Testis (tissue), 2 donors: ENCODE results near the gene PTBP3.

Source experiments
- POLR2A ChIP-seq: fragments of 450-650 bp; IDR thresholded peaks from one replicate; pipeline ENCODE4 v1.6.1; 2017; ENCODE audit warnings: antibody characterized with exemption, mild to moderate bottlenecking, moderate library complexity
- TF ChIP-seq, protein P1 (sequence below), 3 experiments: fragments of 450-650 bp in 2 of 3; fragments of 200-600 bp in 1 of 3; sonication (generic) in 1 of 3; IDR thresholded peaks; one replicate each; pipeline ENCODE4 v1.5.1; 2016 to 2019; ENCODE audit warnings: antibody characterized with exemption in 3 of 3, mild to moderate bottlenecking in 2 of 3, moderate library complexity in 1 of 3

GRCh38 chr9:112184946-112185345 is 148.5 kb downstream of the PTBP3 start:
- TF ChIP-seq, protein P1, sequence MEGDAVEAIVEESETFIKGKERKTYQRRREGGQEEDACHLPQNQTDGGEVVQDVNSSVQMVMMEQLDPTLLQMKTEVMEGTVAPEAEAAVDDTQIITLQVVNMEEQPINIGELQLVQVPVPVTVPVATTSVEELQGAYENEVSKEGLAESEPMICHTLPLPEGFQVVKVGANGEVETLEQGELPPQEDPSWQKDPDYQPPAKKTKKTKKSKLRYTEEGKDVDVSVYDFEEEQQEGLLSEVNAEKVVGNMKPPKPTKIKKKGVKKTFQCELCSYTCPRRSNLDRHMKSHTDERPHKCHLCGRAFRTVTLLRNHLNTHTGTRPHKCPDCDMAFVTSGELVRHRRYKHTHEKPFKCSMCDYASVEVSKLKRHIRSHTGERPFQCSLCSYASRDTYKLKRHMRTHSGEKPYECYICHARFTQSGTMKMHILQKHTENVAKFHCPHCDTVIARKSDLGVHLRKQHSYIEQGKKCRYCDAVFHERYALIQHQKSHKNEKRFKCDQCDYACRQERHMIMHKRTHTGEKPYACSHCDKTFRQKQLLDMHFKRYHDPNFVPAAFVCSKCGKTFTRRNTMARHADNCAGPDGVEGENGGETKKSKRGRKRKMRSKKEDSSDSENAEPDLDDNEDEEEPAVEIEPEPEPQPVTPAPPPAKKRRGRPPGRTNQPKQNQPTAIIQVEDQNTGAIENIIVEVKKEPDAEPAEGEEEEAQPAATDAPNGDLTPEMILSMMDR (IDR thresholded peaks at IDR 0.05), result no peak
- no peak for TF ChIP-seq POLR2A
